Measurements from ENCODE around the gene SRP9.

DNA sequence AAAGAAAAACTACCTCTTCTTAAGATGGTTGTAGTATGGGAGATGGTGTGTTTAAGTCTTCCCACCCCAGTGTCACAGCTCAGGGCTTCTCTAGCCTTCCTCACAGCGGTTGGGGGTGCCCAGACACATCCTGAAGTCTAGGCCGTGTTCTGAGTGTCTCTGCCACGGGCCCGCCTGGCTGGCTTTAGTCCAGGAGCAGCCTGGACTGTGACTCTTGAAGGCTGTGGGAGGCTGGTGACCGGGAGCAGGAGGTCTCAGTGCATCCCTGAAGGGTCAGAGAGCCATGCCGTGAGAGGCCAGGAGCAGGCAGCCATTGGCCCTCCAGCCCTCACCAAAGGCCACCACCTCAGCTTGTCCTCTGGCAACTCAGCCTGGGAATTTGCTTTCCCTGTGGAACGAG is 36.8 kb downstream of the SRP9 start:
- TF ChIP-seq, protein P1, sequence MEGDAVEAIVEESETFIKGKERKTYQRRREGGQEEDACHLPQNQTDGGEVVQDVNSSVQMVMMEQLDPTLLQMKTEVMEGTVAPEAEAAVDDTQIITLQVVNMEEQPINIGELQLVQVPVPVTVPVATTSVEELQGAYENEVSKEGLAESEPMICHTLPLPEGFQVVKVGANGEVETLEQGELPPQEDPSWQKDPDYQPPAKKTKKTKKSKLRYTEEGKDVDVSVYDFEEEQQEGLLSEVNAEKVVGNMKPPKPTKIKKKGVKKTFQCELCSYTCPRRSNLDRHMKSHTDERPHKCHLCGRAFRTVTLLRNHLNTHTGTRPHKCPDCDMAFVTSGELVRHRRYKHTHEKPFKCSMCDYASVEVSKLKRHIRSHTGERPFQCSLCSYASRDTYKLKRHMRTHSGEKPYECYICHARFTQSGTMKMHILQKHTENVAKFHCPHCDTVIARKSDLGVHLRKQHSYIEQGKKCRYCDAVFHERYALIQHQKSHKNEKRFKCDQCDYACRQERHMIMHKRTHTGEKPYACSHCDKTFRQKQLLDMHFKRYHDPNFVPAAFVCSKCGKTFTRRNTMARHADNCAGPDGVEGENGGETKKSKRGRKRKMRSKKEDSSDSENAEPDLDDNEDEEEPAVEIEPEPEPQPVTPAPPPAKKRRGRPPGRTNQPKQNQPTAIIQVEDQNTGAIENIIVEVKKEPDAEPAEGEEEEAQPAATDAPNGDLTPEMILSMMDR (IDR thresholded peaks at IDR 0.05): no peak
- TF ChIP-seq TCF7L2 (IDR thresholded peaks at IDR 0.05; ENCODE audit: low read depth, low read length): no peak
- TF ChIP-seq, protein P2, sequence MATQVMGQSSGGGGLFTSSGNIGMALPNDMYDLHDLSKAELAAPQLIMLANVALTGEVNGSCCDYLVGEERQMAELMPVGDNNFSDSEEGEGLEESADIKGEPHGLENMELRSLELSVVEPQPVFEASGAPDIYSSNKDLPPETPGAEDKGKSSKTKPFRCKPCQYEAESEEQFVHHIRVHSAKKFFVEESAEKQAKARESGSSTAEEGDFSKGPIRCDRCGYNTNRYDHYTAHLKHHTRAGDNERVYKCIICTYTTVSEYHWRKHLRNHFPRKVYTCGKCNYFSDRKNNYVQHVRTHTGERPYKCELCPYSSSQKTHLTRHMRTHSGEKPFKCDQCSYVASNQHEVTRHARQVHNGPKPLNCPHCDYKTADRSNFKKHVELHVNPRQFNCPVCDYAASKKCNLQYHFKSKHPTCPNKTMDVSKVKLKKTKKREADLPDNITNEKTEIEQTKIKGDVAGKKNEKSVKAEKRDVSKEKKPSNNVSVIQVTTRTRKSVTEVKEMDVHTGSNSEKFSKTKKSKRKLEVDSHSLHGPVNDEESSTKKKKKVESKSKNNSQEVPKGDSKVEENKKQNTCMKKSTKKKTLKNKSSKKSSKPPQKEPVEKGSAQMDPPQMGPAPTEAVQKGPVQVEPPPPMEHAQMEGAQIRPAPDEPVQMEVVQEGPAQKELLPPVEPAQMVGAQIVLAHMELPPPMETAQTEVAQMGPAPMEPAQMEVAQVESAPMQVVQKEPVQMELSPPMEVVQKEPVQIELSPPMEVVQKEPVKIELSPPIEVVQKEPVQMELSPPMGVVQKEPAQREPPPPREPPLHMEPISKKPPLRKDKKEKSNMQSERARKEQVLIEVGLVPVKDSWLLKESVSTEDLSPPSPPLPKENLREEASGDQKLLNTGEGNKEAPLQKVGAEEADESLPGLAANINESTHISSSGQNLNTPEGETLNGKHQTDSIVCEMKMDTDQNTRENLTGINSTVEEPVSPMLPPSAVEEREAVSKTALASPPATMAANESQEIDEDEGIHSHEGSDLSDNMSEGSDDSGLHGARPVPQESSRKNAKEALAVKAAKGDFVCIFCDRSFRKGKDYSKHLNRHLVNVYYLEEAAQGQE (IDR thresholded peaks at IDR 0.05; ENCODE audit: insufficient read depth in 1 of 2, low read depth in 2 of 2, low read length in 1 of 2): no peak
- TF ChIP-seq POLR2AphosphoS5 (IDR thresholded peaks at IDR 0.05; ENCODE audit: low read depth, low read length): no peak

Data from Panc1 (cell line).